Stimulated activated CD4-positive, alpha-beta T cell treated with anti-CD3 and anti-CD28 coated beads, Interleukin-2, amount 100 ng/mL, for 4 hours (primary cell): Measurements from ENCODE around the gene CCR7.

Source experiments
- DNase-seq: peaks from one replicate; pipeline ENCODE4 v3.0.0-alpha.2; 2020; ENCODE audit warnings: low read depth

CCR7 gene

GRCh38 chr17:40564883-40565768 lies at the start of gene CCR7:
CCR7 (minus strand) TSS chr17:40565472; CDS start chr17:40565409, 63 bp downstream.
- DNase-seq = peak; percentile 64

GRCh38 chr17:40614431-40615067 lies 49.3 kb upstream of the CCR7 start:
- no peak for DNase-seq

DNA sequence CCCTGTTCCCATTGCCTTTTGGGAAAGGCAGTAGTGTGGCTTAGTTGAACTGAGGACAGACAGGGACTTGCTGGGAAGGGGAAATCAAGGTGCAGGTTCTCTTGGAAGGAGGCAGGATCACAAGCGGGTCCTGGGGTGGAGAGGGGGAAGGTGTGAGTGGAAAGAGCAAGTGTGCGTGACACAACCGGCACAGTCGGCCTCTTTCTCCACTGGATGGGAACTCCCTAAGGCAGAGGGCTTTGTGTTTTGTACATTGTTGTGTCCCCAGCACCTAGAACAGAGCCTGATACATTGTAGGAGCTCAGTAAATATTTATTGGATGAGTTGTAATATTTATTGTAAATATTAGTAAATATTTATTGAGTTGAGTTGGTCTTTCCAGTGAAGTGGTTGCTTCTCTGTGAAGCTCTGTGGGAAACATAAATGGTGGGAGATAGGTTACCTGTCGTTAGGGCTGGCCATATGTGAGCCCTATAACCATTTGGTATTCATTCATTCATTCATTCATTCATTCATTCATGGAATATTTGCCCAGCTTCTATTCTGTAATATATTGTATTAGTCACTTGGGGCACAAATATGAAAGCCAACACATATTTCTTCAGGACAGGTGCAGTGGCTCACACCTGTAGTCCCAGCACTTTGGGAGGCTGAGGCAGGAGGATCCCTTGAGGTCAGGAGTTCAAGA lies 48.3 kb upstream of the CCR7 start:
- DNase-seq = no peak

DNA sequence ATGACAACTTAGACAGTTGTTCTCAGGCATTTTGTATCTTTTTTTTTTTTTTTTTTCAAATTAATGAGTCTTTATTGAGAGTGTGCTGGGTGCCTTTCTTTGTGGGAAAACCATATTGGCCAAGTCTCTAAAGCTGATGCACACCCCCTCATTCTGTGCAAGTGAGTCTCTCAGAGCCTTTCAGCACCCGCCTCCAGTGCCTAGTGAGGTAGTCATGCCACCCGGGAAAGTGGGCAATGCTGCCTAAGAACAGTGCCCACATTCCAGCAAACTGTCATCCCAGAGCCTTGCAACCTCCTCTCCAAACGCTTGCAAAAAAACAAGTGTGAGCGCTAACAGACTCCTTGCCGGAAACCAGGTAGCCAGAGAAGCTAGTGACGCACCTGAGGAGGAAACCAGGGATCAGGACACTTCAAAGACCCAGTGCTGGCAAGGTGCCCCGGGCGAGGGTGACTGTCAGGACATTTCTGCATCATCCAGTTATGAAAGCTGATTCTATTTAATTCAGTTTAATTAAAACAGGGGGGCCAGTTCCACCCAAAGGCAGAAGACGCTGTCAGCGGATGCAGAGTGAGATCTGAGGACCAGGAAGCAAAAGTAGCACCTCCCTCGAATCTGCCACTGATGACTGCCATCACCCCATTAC lies 47.5 kb upstream of the CCR7 start:
- DNase-seq = no peak

DNA sequence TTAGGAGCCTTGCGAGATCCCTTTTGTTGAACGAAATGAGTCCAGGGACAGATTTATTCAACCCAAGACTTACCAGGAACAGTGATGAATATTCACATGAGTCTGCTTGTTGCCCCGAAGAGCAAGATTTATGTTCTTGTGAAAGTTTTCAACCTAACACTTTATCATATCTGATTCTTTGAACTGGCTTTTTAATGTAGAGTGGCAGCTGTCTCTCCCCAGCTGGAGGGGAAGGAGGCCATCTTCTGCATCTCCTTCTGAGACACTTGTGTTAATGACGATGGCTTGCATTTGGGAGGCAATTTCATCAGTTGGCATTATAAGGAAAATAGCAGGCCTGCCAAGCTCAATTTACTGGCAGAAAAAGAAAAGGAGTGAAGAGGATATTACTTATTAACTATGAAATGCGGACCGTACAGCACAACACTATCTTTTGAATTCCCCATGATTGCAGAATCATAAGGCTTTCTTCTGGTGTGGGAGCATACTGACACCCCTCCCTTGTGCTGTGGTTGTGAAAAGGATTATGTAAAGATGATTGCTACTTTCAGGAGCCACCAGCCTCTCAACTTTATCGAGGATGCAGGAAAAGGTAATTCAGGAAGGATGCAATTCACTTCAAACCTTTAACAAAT lies 46.7 kb upstream of the CCR7 start:
- DNase-seq = no peak

GRCh38 chr17:40610359-40610758 lies 45.1 kb upstream of the CCR7 start:
- DNase-seq = no peak

- no peak for DNase-seq
Measured at GRCh38 chr17:40608061-40608581, 42.8 kb upstream of the CCR7 start.

- no peak for DNase-seq
Measured at GRCh38 chr17:40607641-40608040, 42.4 kb upstream of the CCR7 start.

DNA sequence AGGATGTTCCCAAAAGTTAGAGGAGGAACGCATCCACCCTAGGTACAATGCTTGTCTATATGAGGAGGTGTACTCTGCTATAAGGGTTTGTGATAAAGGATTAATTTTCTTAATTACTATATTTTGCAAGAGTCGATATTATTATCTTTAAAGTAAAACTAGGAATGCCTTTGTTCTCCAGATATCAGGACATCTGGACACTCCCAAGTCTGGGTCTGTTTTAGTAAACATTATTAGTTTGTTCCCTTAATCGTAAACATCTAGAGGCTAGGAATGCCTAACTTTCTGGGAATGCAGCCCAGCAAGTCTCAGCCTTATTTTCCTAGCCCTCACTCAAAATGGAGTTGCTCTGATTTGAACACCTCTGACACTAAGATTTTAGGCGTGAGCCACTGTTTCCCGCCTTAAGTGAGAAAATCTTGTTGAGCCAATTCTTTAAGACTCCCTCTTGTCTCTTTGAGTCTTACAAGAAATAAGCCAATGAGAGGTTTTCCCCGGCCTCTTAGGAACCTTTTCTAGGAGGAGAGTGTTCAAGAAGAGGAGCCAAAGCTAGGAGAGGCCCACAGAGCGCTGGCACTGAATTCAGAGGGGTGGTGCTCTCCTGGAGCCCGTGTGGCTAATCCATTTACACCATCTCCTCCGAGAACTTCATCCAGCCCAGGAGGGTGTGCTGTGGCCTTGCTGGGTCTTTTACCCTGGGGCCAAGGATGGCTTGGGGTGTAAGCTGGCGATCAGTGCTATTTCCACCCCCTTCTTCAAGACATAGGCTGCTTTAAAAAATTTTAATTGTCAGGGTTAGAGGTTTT lies 41.5 kb upstream of the CCR7 start:
- no peak for DNase-seq

DNA sequence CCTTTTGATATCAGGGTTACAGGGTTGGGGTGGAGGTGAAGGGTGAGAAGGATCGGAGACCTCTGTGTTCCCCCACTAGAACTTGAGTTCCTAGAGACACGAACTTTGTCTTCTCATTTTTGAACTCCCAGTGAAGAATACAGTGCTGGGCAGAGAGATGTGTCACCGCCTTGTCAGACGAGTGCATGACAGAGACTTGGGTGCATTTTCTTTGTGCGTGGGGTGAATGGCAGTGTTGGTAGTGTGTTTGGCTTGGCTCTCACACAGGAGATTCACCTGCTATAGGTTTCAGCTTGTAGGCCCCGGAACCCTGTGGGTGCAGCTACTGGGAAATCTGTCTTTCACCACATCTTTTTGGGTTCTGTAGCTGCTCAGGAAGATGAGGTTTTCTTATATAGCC lies 40.0 kb upstream of the CCR7 start:
- DNase-seq = peak; percentile 73

- DNase-seq = no peak
Measured at GRCh38 chr17:40604327-40605080, 39.2 kb upstream of the CCR7 start.

GRCh38 chr17:40602445-40603443 lies 37.5 kb upstream of the CCR7 start:
- DNase-seq = no peak

DNA sequence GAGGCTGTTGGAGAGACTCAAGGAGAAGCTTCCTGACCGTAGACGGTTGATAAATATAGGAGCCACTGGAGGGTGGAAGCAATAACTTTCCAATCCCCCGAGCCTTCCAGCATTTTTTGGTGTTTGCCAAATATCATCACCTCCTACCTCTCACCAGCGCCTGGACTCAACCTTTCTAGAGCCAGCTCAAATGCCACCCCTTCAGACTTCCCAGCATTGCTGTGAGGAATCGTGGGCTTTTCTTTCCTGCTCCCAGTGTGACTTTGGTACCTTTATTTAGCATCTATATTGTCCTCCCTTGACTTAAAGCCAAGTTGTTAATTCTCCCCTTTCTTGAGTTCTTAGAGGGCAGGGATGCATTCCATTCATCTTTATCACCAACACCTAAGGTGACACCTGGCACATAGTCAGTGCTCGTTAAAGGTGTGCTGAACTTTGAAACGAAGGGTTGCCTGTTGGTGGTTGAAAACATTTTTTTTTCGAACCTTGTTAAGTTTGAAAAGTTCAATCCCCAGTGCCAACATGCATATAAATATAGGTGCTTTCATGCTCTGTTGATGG lies 35.3 kb upstream of the CCR7 start:
- DNase-seq = no peak

GRCh38 chr17:40599468-40599763 lies 34.1 kb upstream of the CCR7 start:
- no peak for DNase-seq

GRCh38 chr17:40598619-40599467 lies 33.6 kb upstream of the CCR7 start:
- peak; percentile 84 for DNase-seq

- no peak for DNase-seq
Measured at GRCh38 chr17:40598301-40598618, 33.0 kb upstream of the CCR7 start.

GRCh38 chr17:40597556-40598300 lies 32.5 kb upstream of the CCR7 start:
- DNase-seq = no peak
